Neural progenitor cell (in vitro differentiated cells): Measurements from ENCODE around the gene PITPNM3. TPM values are rescaled to one million over a fixed set of nuclear protein-coding genes. Genes with fewer than 3 reads are reported as not detected.

Experiments used
- DNase-seq: peaks from one replicate; pipeline ENCODE4 v3.0.0-alpha.2; 2016; ENCODE audit warnings: low spot score
- H2AFZ ChIP-seq: fragments of 200-600 bp; sonication (generic); replicated peaks from 2 replicates; pipeline ENCODE4 v1.6.1; 2016; ENCODE audit warnings: antibody characterized with exemption
- H3F3A ChIP-seq: fragments of 200-600 bp; sonication (generic); 2 replicates; pipeline ENCODE4 v1.6.1; 2016; ENCODE audit warnings: antibody characterized with exemption, low read depth
- H3K27ac ChIP-seq: fragments of 200-600 bp; sonication (generic); 2 replicates; pipeline ENCODE4 v1.5.1; 2016; ENCODE audit warnings: mild to moderate bottlenecking
- H3K27me3 ChIP-seq: fragments of 200-600 bp; sonication (generic); 2 replicates; pipeline ENCODE4 v1.6.1; 2016; ENCODE audit warnings: mild to moderate bottlenecking, moderate library complexity
- H3K36me3 ChIP-seq: fragments of 200-600 bp; sonication (generic); 2 replicates; pipeline ENCODE4 v1.5.1; 2016
- H3K4me1 ChIP-seq: fragments of 200-600 bp; sonication (generic); 2 replicates; pipeline ENCODE4 v1.6.1; 2016; ENCODE audit warnings: mixed run types
- H3K4me2 ChIP-seq: fragments of 200-600 bp; sonication (generic); 2 replicates; pipeline ENCODE4 v1.6.1; 2016
- H3K4me3 ChIP-seq: fragments of 200-600 bp; sonication (generic); 2 replicates; pipeline ENCODE4 v1.5.1; 2016
- H3K79me2 ChIP-seq: fragments of 200-600 bp; sonication (generic); 2 replicates; pipeline ENCODE4 v1.6.1; 2016; ENCODE audit warnings: low read depth
- H3K9ac ChIP-seq: fragments of 200-600 bp; sonication (generic); 2 replicates; pipeline ENCODE4 v1.6.1; 2016
- H3K9me3 ChIP-seq: fragments of 200-600 bp; sonication (generic); 2 replicates; pipeline ENCODE4 v1.5.1; 2016; ENCODE audit warnings: low read depth
- H4K20me1 ChIP-seq: fragments of 200-600 bp; sonication (generic); 2 replicates; pipeline ENCODE4 v1.6.1; 2016; ENCODE audit warnings: low read depth
- H3K27ac Mint-ChIP-seq: 3 replicates; pipeline ENCODE4 v1.8.0; 2021; ENCODE audit warnings: mixed read lengths
- H3K27me3 Mint-ChIP-seq: 2 replicates; pipeline ENCODE4 v1.8.0; 2022; ENCODE audit warnings: low read depth, mild to moderate bottlenecking, inconsistent platforms, moderate library complexity, mixed read lengths; ENCODE audit not compliant: insufficient read depth
- H3K36me3 Mint-ChIP-seq: 3 replicates; pipeline ENCODE4 v1.8.0; 2021; ENCODE audit warnings: mixed read lengths
- H3K4me1 Mint-ChIP-seq: 3 replicates; pipeline ENCODE4 v1.8.0; 2021; ENCODE audit warnings: mixed read lengths
- H3K4me3 Mint-ChIP-seq: 3 replicates; pipeline ENCODE4 v1.8.0; 2021; ENCODE audit warnings: mild to moderate bottlenecking, moderate library complexity, mixed read lengths
- H3K9me3 Mint-ChIP-seq: 3 replicates; pipeline ENCODE4 v1.8.0; 2020; ENCODE audit warnings: mixed read lengths
- EZH2 ChIP-seq: fragments of 200-600 bp; sonication (generic); IDR thresholded peaks from 2 replicates; pipeline ENCODE4 v1.6.1; 2017; ENCODE audit warnings: antibody characterized with exemption, mild to moderate bottlenecking, moderate library complexity
- EZH2phosphoT487 ChIP-seq: fragments of 200-600 bp; sonication (generic); IDR thresholded peaks from 2 replicates; pipeline ENCODE4 v1.6.1; 2017; ENCODE audit warnings: antibody characterized with exemption
- small RNA-seq: library from RNA; depleted of rRNA; stranded (forward); fragments of <200 nt; gene quantifications from one replicate; pipeline ENCODE3, GENCODE V24; 2015
- total RNA-seq: library from RNA; depleted of rRNA; stranded (reverse); fragments of >200 nt; gene quantifications from 2 replicates; pipeline ENCODE4 v1.2.3, GENCODE V29; 2015; ENCODE audit warnings: low replicate concordance
- TF ChIP-seq, protein P1 (sequence below): fragments of 200-600 bp; sonication (generic); IDR thresholded peaks from 2 replicates; pipeline ENCODE4 v1.5.1; 2017; ENCODE audit warnings: antibody characterized with exemption, mild to moderate bottlenecking

The PITPNM3 gene
- total RNA-seq, 1 donor from 2014 or later: 2.8 TPM

DNA sequence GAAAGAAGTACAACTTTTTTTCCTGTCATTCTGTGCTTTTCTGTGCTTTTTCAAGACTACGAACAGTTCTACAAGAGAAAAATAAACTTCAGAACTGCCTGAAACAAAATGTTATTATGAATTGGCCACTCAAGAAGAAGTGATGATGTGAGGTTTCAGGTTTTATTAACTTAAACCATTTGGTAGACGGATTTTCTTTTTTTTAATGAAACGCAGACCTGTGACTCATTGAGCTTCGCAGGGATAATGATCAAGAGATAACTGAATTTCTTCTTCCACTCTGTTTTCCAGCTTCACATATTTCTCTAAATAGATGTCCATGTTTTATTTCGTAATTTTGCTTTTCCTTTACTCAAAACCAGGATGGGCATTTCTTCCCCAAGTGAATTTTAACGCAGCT, 154.1 kb downstream of the PITPNM3 start:
- H3K27me3 Mint-ChIP-seq: peaks cover 6% of the 10 kb centered on the region
- peaks cover 7% of the 10 kb centered on the region for H3K9me3 Mint-ChIP-seq
- Histone ChIP-seq H3K27me3 (no peaks in the 10 kb centered on the region), H3K4me3 (no peak overlapping the region), H3K9ac (no peak overlapping the region), H3F3A (no peaks in the 10 kb centered on the region), H3K79me2 (no peaks in the 10 kb centered on the region), H3K4me2 (no peak overlapping the region), H3K4me1 (no peaks in the 10 kb centered on the region), H3K36me3 (no peaks in the 10 kb centered on the region), H4K20me1 (no peaks in the 10 kb centered on the region), H3K9me3 (no peaks in the 10 kb centered on the region), H3K27ac (no peak overlapping the region), H2AFZ (no peak overlapping the region)
- peaks cover 4% of the 10 kb centered on the region for H3K4me1 Mint-ChIP-seq
- H3K27ac Mint-ChIP-seq: no peak overlapping the region
- DNase-seq: no peak
- no peak overlapping the region for H3K4me3 Mint-ChIP-seq
- H3K36me3 Mint-ChIP-seq: no peaks in the 10 kb centered on the region
- no peak for TF ChIP-seq EZH2
- TF ChIP-seq EZH2phosphoT487: no peak
- TF ChIP-seq, protein P1, sequence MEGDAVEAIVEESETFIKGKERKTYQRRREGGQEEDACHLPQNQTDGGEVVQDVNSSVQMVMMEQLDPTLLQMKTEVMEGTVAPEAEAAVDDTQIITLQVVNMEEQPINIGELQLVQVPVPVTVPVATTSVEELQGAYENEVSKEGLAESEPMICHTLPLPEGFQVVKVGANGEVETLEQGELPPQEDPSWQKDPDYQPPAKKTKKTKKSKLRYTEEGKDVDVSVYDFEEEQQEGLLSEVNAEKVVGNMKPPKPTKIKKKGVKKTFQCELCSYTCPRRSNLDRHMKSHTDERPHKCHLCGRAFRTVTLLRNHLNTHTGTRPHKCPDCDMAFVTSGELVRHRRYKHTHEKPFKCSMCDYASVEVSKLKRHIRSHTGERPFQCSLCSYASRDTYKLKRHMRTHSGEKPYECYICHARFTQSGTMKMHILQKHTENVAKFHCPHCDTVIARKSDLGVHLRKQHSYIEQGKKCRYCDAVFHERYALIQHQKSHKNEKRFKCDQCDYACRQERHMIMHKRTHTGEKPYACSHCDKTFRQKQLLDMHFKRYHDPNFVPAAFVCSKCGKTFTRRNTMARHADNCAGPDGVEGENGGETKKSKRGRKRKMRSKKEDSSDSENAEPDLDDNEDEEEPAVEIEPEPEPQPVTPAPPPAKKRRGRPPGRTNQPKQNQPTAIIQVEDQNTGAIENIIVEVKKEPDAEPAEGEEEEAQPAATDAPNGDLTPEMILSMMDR: no peak

Small RNA genes within 50 kb of the gene (small RNA-seq; reads per million reads assigned to genes)
- not detected for gene RF00017
- gene RNA5SP435: not detected

Other genes starting within 250 kb of the PITPNM3 start
- gene AIPL1, start 121.4 kb downstream of the PITPNM3 start, total RNA-seq: 0.37 and 2.3 TPM in 2 replicates
- gene PIMREG, start 112.1 kb downstream of the PITPNM3 start, total RNA-seq: 71.3 and 151 TPM in 2 replicates
- 24.1 and 30.8 TPM in 2 replicates for gene KIAA0753, start 84.2 kb upstream of the PITPNM3 start, total RNA-seq
- 175 and 214 TPM in 2 replicates for gene TXNDC17, start 84.5 kb upstream of the PITPNM3 start, total RNA-seq
- 7.3 and 35.7 TPM in 2 replicates for gene MED31, start 95.0 kb upstream of the PITPNM3 start, total RNA-seq
- gene C17orf100, start 95.2 kb upstream of the PITPNM3 start, total RNA-seq: 3.8 and 3.9 TPM in 2 replicates
- 0.31 TPM in 1 of 2 replicates, not detected in the other for gene SLC13A5, start 156.8 kb upstream of the PITPNM3 start, total RNA-seq
- not detected in 2 replicates for gene XAF1, start 199.5 kb upstream of the PITPNM3 start, total RNA-seq
- not detected in 2 replicates for gene FBXO39, start 219.7 kb upstream of the PITPNM3 start, total RNA-seq